ENCODE measurements around the gene DUSP6. TPM values are rescaled to one million over a fixed set of nuclear protein-coding genes. Genes with fewer than 3 reads are reported as not detected.
A peak's percentile ranks its signal among the peaks of the same experiment; 100 is the strongest.

DUSP6 gene
- total RNA-seq, 3 donors from 2014 or later (not counting 1 experiment from before 2014, with no cell fraction given): 52.2 to 222 (median 141) TPM

GRCh38 chr12:89376844-89377243 is 24.5 kb upstream of the DUSP6 start:
- intact Hi-C loops (cut with micrococcal nuclease): loop anchor here (1.0 kb wide), 1 partner anchor 24 kb away; no protein-coding TSS in a partner anchor
- Histone ChIP-seq H3K27ac (ENCODE audit: low read length) (no peak overlapping the region), H3K36me3 (ENCODE audit: control insufficient read depth, insufficient read depth, low read length) (no peaks in the 10 kb centered on the region), H3K4me1 (ENCODE audit: control insufficient read depth, insufficient read depth, low read length) (peaks cover 11% of the 10 kb centered on the region), H3K4me3 (ENCODE audit: low read length) (no peak overlapping the region), H3K27me3 (ENCODE audit: control insufficient read depth, insufficient read depth, low read length) (no peaks in the 10 kb centered on the region), H3K9me3 (ENCODE audit: control insufficient read depth, insufficient read depth, low read length) (no peaks in the 10 kb centered on the region)
- H3K27ac Mint-ChIP-seq: peak overlapping the region; percentile 80
- H3K36me3 Mint-ChIP-seq: no peaks in the 10 kb centered on the region
- 100% methylated on average over 1 of the region's 2 CpGs for WGBS (ENCODE audit: insufficient coverage)
- no peaks in the 10 kb centered on the region for H3K27me3 Mint-ChIP-seq (ENCODE audit: low read depth in 2 of 2)
- peak overlapping the region; percentile 22 for H3K4me3 Mint-ChIP-seq
- no peak for DNase-seq
- no peak for TF ChIP-seq CTCF (IDR thresholded peaks at IDR 0.05)
- ATAC-seq: no peak
- no peaks in the 10 kb centered on the region for H3K9me3 Mint-ChIP-seq
- peaks cover 17 to 19% of the 10 kb centered on the region in 2 donors for H3K4me1 Mint-ChIP-seq

GRCh38 chr12:89376202-89376529 is 23.9 kb upstream of the DUSP6 start:
- Mint-ChIP-seq H3K27ac (peak overlapping the region; percentile 80), H3K4me1 (peaks cover 18 to 19% of the 10 kb centered on the region in 2 donors), H3K4me3 (peak overlapping the region; percentile 51), H3K9me3 (no peaks in the 10 kb centered on the region), H3K36me3 (no peaks in the 10 kb centered on the region), H3K27me3 (ENCODE audit: low read depth in 2 of 2) (no peaks in the 10 kb centered on the region)
- peaks cover 11% of the 10 kb centered on the region for H3K4me1 ChIP-seq (ENCODE audit: control insufficient read depth, insufficient read depth, low read length)
- H3K36me3 ChIP-seq (ENCODE audit: control insufficient read depth, insufficient read depth, low read length): no peaks in the 10 kb centered on the region
- no peak overlapping the region for H3K4me3 ChIP-seq (ENCODE audit: low read length)
- peak; percentile 40 to 52 (median 41) for ATAC-seq
- H3K9me3 ChIP-seq (ENCODE audit: control insufficient read depth, insufficient read depth, low read length): no peaks in the 10 kb centered on the region
- H3K27me3 ChIP-seq (ENCODE audit: control insufficient read depth, insufficient read depth, low read length): no peaks in the 10 kb centered on the region
- H3K27ac ChIP-seq (ENCODE audit: low read length): peak overlapping the region; percentile 2
- WGBS (ENCODE audit: insufficient coverage): 50% methylated on average over 1 of the region's 1 CpG
- intact Hi-C loops (cut with micrococcal nuclease): no loop called here
- no peak for DNase-seq
- no peak for TF ChIP-seq CTCF (IDR thresholded peaks at IDR 0.05)

GRCh38 chr12:89373763-89374572 is 21.7 kb upstream of the DUSP6 start:
- peaks cover 24 to 27% of the 10 kb centered on the region in 2 donors for H3K4me1 Mint-ChIP-seq
- intact Hi-C loops (cut with micrococcal nuclease): no loop called here
- Histone ChIP-seq H3K9me3 (ENCODE audit: control insufficient read depth, insufficient read depth, low read length) (no peaks in the 10 kb centered on the region), H3K36me3 (ENCODE audit: control insufficient read depth, insufficient read depth, low read length) (no peaks in the 10 kb centered on the region), H3K27ac (ENCODE audit: low read length) (no peak overlapping the region), H3K27me3 (ENCODE audit: control insufficient read depth, insufficient read depth, low read length) (no peaks in the 10 kb centered on the region), H3K4me3 (ENCODE audit: low read length) (no peak overlapping the region), H3K4me1 (ENCODE audit: control insufficient read depth, insufficient read depth, low read length) (peaks cover 11% of the 10 kb centered on the region)
- H3K9me3 Mint-ChIP-seq: no peaks in the 10 kb centered on the region
- no peak overlapping the region for H3K4me3 Mint-ChIP-seq
- TF ChIP-seq CTCF (IDR thresholded peaks at IDR 0.05): no peak
- H3K36me3 Mint-ChIP-seq: no peaks in the 10 kb centered on the region
- DNase-seq: no peak
- H3K27ac Mint-ChIP-seq: no peak overlapping the region
- no peak for ATAC-seq
- 100% methylated on average over 2 of the region's 2 CpGs for WGBS (ENCODE audit: insufficient coverage)
- H3K27me3 Mint-ChIP-seq (ENCODE audit: low read depth in 2 of 2): no peaks in the 10 kb centered on the region

All from natural killer cell (primary cell).